ENCODE data around the gene ALDH18A1. TPM values are rescaled to one million over a fixed set of nuclear protein-coding genes. Genes with fewer than 3 reads are reported as not detected.
A peak's percentile ranks its signal among the peaks of the same experiment; 100 is the strongest.

ALDH18A1 gene
- total RNA-seq: 100 to 1,000 TPM in 1 of 2 donors, 10 to 100 TPM in 1; 81.0 to 130 TPM
- 71.0 TPM for polyA plus RNA-seq (2013, experiment 1 of 2)
- 66.7 TPM for polyA plus RNA-seq (2013, experiment 2 of 2)
- long read RNA-seq, experiment 1, transcript ALDH18A1-202 (18 exons, 3,359 nt): major isoform, 8 of 50 reads
- long read RNA-seq, experiment 1, partial matches to known transcripts: 17 of 50 reads
- long read RNA-seq, experiment 1, other reads (novel, unspliced or antisense): 23 of 50 reads
- long read RNA-seq, experiment 2, transcript ALDH18A1-202 (18 exons, 3,359 nt): major isoform, 246 of 332 reads
- long read RNA-seq, experiment 2, transcript ALDH18A1-201 (18 exons, 3,337 nt): minor isoform, 18 of 332 reads
- long read RNA-seq, experiment 2, partial matches to known transcripts: 21 of 332 reads
- long read RNA-seq, experiment 2, other reads (novel, unspliced or antisense): 47 of 332 reads
- long read RNA-seq, experiment 3, transcript ALDH18A1-201 (18 exons, 3,337 nt): minor isoform, 72 of 726 reads
- long read RNA-seq, experiment 3, transcript ALDH18A1-202 (18 exons, 3,359 nt): major isoform, 550 of 726 reads
- long read RNA-seq, experiment 3, partial matches to known transcripts: 18 of 726 reads
- long read RNA-seq, experiment 3, other reads (novel, unspliced or antisense): 86 of 726 reads
- long read RNA-seq, experiment 4, transcript ALDH18A1-202 (18 exons, 3,359 nt): major isoform, 15 of 37 reads
- long read RNA-seq, experiment 4, partial matches to known transcripts: 18 of 37 reads
- long read RNA-seq, experiment 4, other reads (novel, unspliced or antisense): 4 of 37 reads

GRCh38 chr10:95656291-95657164 is at the start of gene ALDH18A1:
TSS of gene ALDH18A1 (minus strand) at chr10:95656711. CDS start at chr10:95653377, 3,334 bp downstream.
- H3K4me3 Mint-ChIP-seq: peak within 1 kb of the TSS; percentile 96
- Histone ChIP-seq H3K9me3 (ENCODE audit: control insufficient read depth, low read length) (peaks cover 19% of the 10 kb centered on the region), H3K9ac (ENCODE audit: extremely low read depth, low read length, poor library complexity, severe bottlenecking) (peak within 1 kb of the TSS; percentile 54), H3K4me3 (ENCODE audit: low read length) (peak within 1 kb of the TSS; percentile 84), H3K27me3 (ENCODE audit: control insufficient read depth, insufficient read depth, low read length, poor library complexity, severe bottlenecking) (no peaks in the 10 kb centered on the region), H3K36me3 (ENCODE audit: control insufficient read depth, insufficient read depth, low read length) (peaks cover 23% of the 10 kb centered on the region), H3K4me1 (ENCODE audit: control insufficient read depth, insufficient read depth, low read length) (peaks cover 4% of the 10 kb centered on the region), H3K27ac (ENCODE audit: low read depth, low read length) (no peak within 1 kb of the TSS)
- H3K9me3 Mint-ChIP-seq: peaks cover 6% of the 10 kb centered on the region
- peaks cover 21% of the 10 kb centered on the region for H3K36me3 Mint-ChIP-seq (ENCODE audit: low read depth)
- WGBS, 2 experiments (ENCODE audit: insufficient coverage in 1 of 2, insufficient read length in 1 of 2): 0 to 1% methylated on average over 48 to 83 of the region's 83 CpGs
- peak; percentile 96 for DNase-seq
- TF ChIP-seq, protein P1, sequence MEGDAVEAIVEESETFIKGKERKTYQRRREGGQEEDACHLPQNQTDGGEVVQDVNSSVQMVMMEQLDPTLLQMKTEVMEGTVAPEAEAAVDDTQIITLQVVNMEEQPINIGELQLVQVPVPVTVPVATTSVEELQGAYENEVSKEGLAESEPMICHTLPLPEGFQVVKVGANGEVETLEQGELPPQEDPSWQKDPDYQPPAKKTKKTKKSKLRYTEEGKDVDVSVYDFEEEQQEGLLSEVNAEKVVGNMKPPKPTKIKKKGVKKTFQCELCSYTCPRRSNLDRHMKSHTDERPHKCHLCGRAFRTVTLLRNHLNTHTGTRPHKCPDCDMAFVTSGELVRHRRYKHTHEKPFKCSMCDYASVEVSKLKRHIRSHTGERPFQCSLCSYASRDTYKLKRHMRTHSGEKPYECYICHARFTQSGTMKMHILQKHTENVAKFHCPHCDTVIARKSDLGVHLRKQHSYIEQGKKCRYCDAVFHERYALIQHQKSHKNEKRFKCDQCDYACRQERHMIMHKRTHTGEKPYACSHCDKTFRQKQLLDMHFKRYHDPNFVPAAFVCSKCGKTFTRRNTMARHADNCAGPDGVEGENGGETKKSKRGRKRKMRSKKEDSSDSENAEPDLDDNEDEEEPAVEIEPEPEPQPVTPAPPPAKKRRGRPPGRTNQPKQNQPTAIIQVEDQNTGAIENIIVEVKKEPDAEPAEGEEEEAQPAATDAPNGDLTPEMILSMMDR (conservative IDR thresholded peaks at IDR 0.05): no peak
- H3K4me1 Mint-ChIP-seq: peaks cover 13% of the 10 kb centered on the region
- peak within 1 kb of the TSS; percentile 94 for H3K27ac Mint-ChIP-seq
- no peaks in the 10 kb centered on the region for H3K27me3 Mint-ChIP-seq (ENCODE audit: insufficient read depth)

DNA sequence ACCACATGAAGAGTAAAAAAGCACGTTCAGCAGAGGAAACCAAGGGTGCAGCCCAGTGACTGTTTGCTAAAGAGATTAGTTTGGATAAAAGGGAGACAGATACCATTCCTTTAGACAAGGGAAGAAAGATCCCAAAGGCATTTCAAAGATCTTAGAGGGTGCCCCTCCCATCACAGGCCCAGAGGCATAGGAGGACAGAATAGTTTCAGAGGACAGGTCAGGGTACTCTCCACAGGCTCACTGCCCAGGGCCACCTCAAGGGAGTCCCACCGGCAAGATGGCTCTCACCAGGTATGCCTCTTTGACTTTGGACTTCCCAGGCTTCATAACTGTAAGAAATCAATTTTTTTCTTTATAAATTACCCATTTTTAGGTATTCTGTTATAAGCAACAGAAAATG is 41.9 kb upstream of the ALDH18A1 start:
- peak overlapping the region; percentile 36 for H3K4me3 ChIP-seq (ENCODE audit: low read length)
- no peak for DNase-seq
- H3K36me3 Mint-ChIP-seq (ENCODE audit: low read depth): no peaks in the 10 kb centered on the region
- H3K27ac ChIP-seq (ENCODE audit: low read depth, low read length): no peak overlapping the region
- H3K9ac ChIP-seq (ENCODE audit: extremely low read depth, low read length, poor library complexity, severe bottlenecking): no peak overlapping the region
- H3K4me3 Mint-ChIP-seq: no peak overlapping the region
- H3K4me1 Mint-ChIP-seq: no peaks in the 10 kb centered on the region
- no peak overlapping the region for H3K27ac Mint-ChIP-seq
- no peaks in the 10 kb centered on the region for H3K4me1 ChIP-seq (ENCODE audit: control insufficient read depth, insufficient read depth, low read length)
- TF ChIP-seq, protein P1 (conservative IDR thresholded peaks at IDR 0.05): no peak
- 36 to 50% methylated on average over 2 of the region's 2 CpGs for WGBS, 2 experiments (ENCODE audit: insufficient coverage in 1 of 2, insufficient read length in 1 of 2)
- H3K9me3 Mint-ChIP-seq: peaks cover 26% of the 10 kb centered on the region
- H3K36me3 ChIP-seq (ENCODE audit: control insufficient read depth, insufficient read depth, low read length): no peaks in the 10 kb centered on the region
- H3K27me3 ChIP-seq (ENCODE audit: control insufficient read depth, insufficient read depth, low read length, poor library complexity, severe bottlenecking): no peaks in the 10 kb centered on the region
- H3K9me3 ChIP-seq (ENCODE audit: control insufficient read depth, low read length): peaks cover 45% of the 10 kb centered on the region
- H3K27me3 Mint-ChIP-seq (ENCODE audit: insufficient read depth): peaks cover 2% of the 10 kb centered on the region

GRCh38 chr10:95697429-95697828 is 40.9 kb upstream of the ALDH18A1 start:
- Mint-ChIP-seq H3K36me3 (ENCODE audit: low read depth) (no peaks in the 10 kb centered on the region), H3K4me1 (peaks cover 6% of the 10 kb centered on the region), H3K9me3 (peaks cover 26% of the 10 kb centered on the region), H3K27me3 (ENCODE audit: insufficient read depth) (peaks cover 2% of the 10 kb centered on the region), H3K4me3 (no peak overlapping the region), H3K27ac (no peak overlapping the region)
- WGBS, 2 experiments (ENCODE audit: insufficient coverage in 1 of 2, insufficient read length in 1 of 2): 79 to 92% methylated on average over 2 to 3 of the region's 3 CpGs
- Histone ChIP-seq H3K4me1 (ENCODE audit: control insufficient read depth, insufficient read depth, low read length) (no peaks in the 10 kb centered on the region), H3K9ac (ENCODE audit: extremely low read depth, low read length, poor library complexity, severe bottlenecking) (no peak overlapping the region), H3K4me3 (ENCODE audit: low read length) (no peak overlapping the region), H3K27me3 (ENCODE audit: control insufficient read depth, insufficient read depth, low read length, poor library complexity, severe bottlenecking) (no peaks in the 10 kb centered on the region), H3K27ac (ENCODE audit: low read depth, low read length) (no peak overlapping the region), H3K9me3 (ENCODE audit: control insufficient read depth, low read length) (peaks cover 45% of the 10 kb centered on the region), H3K36me3 (ENCODE audit: control insufficient read depth, insufficient read depth, low read length) (no peaks in the 10 kb centered on the region)
- no peak for DNase-seq
- TF ChIP-seq, protein P1 (conservative IDR thresholded peaks at IDR 0.05): no peak
